HG03108 (cell line): ENCODE measurements around the gene MIGA2.
"Not testable (repeated sequence)": the region's sequence is repeated elsewhere in the genome, so short reads cannot be mapped to it uniquely, and the experiment has no call there.

ENCODE experiments used
- ATAC-seq: cut with Tn5 transposase; IDR thresholded peaks from one replicate; pipeline ENCODE4 v1.9.1; 2021; ENCODE audit warnings: moderate library complexity; ENCODE audit not compliant: unreplicated experiment

MIGA2 gene

GRCh38 chr9:129097671-129098306, 61.4 kb downstream of the MIGA2 start:
- no peak for ATAC-seq

GRCh38 chr9:129098328-129098727, 61.9 kb downstream of the MIGA2 start:
- no peak for ATAC-seq

- no peak for ATAC-seq
Observed at GRCh38 chr9:129100383-129101169, 64.2 kb downstream of the MIGA2 start.

DNA sequence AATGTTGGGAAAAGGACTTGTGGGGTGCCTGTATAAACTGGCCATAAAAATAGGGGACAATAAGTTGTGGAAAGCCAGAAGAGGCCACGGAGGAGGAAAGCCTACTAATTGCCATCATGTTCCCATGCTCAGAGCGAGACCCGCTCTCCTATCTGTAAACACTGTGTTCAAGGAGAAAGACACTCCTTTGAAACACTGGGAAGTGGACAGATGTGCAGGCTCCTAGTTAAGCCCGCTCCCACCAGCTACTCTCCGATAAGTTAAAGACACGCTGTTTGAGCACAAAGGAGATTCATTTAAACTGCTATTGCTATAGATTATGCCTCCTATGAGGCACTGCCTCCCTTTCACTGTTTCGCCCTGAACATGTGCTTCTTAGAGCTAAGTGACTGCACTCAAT, 64.9 kb downstream of the MIGA2 start:
- no peak for ATAC-seq

GRCh38 chr9:129102095-129102525, 65.7 kb downstream of the MIGA2 start:
- no peak for ATAC-seq

DNA sequence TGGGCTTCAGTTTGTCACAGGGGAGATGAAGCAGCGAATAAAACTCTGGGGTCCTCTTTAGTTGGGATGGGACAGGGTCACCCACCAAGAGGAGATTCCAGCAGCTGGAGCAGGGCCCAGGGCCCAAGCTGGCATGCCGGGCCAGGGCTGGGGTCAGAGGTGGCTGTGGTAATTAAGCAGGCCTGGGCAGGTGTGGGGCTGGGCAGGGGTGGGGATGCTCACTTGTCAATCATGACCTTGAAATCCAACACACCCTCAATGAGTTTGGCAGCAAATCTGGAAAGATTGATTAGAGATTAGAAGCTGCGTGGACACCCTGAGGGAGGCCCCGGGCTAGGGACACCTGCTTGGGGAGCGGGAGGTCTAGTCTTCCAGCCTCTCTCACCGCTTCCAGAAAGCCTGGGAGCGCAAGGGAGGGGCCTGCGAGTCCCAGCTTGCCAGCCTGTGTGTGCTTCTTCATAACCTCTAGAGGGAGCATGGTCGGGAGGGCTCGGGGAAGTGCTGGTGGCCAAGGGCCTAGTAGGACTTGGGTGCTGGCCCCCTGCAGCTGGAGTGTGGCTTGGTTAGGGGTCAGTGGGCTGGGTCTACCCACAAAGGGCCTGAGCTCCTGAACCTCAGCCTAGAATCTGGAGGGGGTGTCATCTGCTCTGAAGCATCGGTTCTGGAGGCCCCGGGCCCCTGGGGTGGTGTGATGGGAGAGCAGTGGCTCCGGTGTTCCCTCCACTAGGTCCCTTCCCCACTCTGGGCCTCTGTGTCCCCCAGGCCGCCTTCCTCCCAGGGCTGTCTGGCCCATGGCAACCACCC, 66.6 kb downstream of the MIGA2 start:
- no peak for ATAC-seq

DNA sequence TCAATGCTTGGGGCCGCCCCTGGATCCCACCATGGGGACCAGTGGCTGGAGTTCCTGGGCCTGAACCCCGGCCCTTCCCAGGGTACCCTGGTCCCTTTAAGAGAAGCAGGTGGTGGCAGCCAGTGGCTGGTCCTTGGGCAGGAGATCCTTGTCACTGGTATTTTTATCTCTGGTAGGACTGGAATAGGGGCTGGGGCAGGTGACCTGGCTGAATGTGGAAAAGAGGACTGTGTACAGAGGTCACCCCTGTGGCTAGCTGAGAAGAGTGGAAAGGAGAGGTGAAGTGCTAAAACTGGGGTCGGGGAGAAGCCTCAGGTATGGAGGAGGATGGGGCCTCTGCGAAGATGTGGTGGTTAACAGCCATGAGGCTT, 67.2 kb downstream of the MIGA2 start:
- no peak for ATAC-seq

DNA sequence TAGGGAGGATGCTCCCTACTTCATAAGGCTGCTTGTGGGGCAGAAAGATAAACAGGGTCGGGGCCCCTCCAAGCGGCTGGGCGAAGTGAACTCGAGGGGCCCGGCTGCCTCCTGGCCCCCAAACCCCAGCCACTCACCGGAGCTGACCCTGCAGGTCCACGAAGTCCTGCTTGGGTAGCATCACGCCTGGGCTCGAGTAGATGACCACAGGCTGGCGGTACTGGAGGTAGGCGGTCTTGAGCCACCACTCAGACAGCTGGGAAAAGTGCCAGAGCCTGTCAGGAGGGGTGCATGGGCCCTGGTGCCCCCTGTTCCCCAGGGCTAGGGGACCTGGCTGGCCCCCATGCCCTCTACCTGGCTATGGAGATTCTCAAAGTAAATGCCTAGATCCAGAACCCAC, 67.6 kb downstream of the MIGA2 start:
- ATAC-seq, result no peak

GRCh38 chr9:129105857-129106694, 69.7 kb downstream of the MIGA2 start:
- ATAC-seq, result no peak

DNA sequence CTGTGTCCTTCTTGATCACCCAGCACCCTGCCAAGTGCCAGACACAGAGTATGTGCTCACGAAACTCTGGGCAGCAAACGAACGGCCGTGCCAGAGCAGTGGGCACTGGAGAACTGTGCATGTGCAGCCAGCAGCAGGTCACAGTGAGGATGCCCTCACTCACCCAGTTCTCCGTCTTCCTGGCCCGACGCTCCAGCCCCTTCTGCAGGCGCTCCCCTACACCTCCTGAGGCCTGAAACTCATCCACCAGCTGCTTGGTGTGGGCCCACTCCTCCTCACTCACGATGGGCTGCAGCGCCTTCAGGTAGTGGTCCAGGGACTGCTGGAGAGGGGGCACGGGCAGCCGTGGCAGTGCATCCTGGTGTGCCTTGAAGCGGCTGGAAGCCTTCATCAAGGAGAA, 71.2 kb downstream of the MIGA2 start:
- no peak for ATAC-seq

- no peak for ATAC-seq
Observed at GRCh38 chr9:129108083-129108804, 71.8 kb downstream of the MIGA2 start.

DNA sequence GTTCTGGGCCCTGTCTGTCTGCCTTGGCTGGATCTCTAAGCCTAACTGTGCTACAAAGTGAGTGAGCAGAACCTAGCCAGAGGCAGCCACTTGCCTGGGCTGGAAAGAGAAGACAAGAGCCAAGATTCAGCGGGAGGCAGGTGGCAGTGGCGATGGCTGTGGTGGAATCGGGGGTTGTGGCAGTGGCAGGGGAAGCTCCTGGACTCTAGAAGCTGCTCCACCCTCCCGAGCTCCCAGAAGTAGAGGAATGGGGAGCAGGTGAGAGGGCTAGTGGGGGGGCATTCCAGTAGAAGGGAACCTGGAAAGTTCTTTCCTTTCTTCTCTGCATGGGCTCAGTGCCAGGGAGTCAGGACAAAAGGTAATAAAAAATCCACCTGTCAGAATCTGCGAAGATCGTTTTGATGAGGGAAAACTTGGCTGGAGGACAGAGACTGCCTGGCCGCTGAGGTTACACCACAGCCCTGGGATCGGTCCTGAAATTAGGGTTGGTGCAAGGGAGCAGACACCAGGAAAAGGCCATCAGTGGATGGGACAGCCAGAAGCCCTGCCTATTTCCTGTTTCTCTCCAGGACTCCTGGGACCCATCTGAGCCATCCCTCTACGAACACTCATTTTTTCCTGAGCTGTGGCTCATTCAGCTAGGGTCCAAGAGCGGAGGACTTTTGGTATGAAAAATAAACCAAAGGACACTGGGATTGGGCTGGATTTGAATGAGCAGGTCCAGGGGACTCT, 72.5 kb downstream of the MIGA2 start:
- ATAC-seq, result no peak

DNA sequence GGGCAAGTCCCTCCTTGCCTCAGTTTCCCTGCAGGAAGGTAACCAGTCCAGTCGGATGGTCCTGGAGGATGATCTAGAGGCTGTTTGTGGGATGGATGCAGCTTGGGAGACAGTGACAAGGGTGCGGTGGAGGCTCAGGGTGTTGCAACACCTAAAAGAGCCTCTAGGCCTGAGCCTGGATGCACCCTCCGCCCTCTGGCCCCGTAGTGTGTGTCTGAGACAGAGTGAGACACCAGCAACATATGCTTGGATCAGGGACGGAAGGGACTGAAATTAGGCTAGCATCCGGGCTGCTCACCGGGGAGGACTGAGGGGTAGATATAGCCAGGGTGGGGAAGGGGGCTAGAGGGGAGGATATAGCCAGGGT, 73.1 kb downstream of the MIGA2 start:
- ATAC-seq, result no peak

DNA sequence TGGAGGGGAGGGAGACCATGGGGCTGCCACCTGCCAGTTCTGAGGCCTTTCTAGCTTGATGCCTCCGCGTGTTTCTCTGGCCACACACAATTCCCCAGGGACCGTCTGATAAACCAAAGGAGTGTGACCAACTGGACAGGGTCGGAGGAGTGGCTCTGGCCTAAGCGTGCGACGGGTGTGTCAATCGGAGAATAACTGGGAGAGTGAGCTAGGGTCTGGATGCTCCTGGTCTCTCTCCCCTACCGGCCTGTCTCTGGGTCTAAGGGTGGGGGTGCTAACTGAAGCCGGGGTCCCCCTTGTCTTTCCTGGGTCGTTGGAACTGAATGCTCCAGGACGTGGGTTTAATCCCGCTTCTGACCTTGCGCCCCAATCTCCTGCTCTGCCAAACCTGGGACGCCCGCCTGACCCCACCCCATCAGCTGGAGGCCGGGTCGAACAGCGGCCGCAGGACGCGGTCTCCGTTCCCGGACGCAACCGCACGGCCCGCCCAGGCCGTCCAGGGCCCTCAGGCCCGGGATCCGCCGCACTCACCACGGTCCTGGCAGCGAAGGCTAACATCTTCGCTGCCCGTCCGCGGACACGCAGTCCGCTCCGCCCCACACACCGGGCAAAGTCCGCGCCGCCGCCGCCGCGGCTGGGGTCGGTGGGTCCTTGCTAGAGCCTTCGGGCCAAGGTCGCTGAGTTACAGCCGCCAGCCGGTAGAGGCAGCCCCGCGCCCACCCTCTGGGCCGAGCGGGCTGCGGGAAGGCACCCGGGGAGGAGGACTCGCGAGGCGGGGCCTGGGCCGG, 73.7 kb downstream of the MIGA2 start:
- peak; percentile 1 for ATAC-seq

GRCh38 chr9:129110740-129111527, 74.5 kb downstream of the MIGA2 start, which contains the start of the genes CRAT and PTPA:
Gene CRAT (minus strand): TSS chr9:129110793. CDS start chr9:129110509, 284 bp downstream.
Gene PTPA (plus strand): TSS chr9:129111415. CDS start chr9:129111601, 186 bp downstream.
- ATAC-seq, result peak; percentile 73

DNA sequence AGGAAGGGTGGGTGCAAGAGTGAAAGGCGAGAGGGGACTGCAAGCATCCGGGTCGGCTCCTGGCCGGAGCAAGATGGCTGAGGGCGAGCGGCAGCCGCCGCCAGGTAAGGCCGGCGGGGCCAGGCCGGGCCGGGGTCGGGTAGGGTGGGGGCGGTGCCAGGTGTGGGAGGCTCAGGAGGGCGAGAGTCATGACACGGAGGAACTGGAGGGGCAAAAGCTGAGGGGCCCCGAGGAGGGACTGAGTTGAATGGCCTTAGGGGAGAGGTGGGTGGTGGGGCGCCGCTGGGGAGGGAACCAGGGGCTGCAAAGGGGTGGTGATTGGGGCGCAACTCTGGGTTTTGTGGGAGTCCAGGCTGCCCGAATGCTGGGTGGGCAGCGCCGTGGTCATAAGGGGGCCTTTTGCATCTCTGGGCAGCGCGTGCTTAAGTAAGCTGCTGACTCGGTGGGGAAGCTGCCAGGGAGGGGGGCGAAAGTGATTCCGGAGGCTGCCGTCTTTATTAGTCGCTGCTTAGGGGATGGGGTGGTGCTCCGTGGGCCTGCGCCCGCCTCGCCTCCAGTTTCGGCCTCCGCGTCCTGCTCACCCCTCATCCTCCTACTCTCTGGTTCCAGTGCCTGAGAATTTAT, 75.2 kb downstream of the MIGA2 start:
- no peak for ATAC-seq

DNA sequence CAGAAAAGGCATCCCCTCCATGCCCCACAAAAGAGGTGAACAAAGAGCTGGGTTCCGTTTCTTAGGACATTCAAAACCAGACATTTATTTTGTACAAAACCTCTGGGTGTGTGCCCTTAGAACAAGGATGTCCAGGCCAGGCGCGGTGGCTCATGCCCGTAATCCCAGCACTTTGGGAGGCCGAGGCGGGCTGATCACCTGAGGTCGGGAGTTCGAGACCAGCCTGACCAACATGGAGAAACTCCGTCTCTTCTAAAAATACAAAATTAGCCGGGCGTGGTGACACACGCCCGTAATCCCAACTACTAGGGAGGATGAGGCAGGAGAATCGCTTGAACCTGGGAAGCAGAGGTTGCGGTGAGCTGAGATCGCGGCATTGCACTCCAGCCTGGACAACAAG, 76.1 kb downstream of the MIGA2 start:
- not testable (repeated sequence) for ATAC-seq
